Esophagus squamous epithelium (tissue), 4 donors: ENCODE results near the gene RNASE13.

Source experiments
- CTCF ChIP-seq, 6 experiments: fragments of 450-650 bp in 4 of 6; fragments of 200-600 bp in 2 of 6; sonication (generic) in 2 of 6; IDR thresholded peaks; one replicate each; pipeline ENCODE4 v1.5.1; 2016 to 2019; ENCODE audit warnings: antibody characterized with exemption in 6 of 6, mild to moderate bottlenecking in 4 of 6, moderate library complexity in 4 of 6
- POLR2A ChIP-seq, 4 donors: fragments of 450-650 bp; IDR thresholded peaks; one replicate each; pipeline ENCODE4 v1.6.1; 2017; ENCODE audit warnings: antibody characterized with exemption in 4 of 4, mild to moderate bottlenecking in 4 of 4, moderate library complexity in 3 of 4

GRCh38 chr14:21032326-21033132 is 2.1 kb downstream of the RNASE13 start:
- TF ChIP-seq CTCF (IDR thresholded peaks at IDR 0.05), result no peak
- no peak for TF ChIP-seq POLR2A (IDR thresholded peaks at IDR 0.05)
